Measurements from ENCODE around the gene FOLR1.
"Not testable (repeated sequence)": the region's sequence is repeated elsewhere in the genome, so short reads cannot be mapped to it uniquely, and the experiment has no call there.

Gene FOLR1

GRCh38 chr11:72191961-72192381 is at the start of gene FOLR1:
Gene FOLR1 (plus strand): TSS chr11:72192140. CDS start chr11:72192174, 34 bp downstream.
- no peak for DNase-seq (ENCODE audit: low read depth in 2 of 2)

GRCh38 chr11:72142543-72142942 is 49.4 kb upstream of the FOLR1 start:
- not testable (repeated sequence) for DNase-seq (ENCODE audit: low read depth in 2 of 2)

DNA sequence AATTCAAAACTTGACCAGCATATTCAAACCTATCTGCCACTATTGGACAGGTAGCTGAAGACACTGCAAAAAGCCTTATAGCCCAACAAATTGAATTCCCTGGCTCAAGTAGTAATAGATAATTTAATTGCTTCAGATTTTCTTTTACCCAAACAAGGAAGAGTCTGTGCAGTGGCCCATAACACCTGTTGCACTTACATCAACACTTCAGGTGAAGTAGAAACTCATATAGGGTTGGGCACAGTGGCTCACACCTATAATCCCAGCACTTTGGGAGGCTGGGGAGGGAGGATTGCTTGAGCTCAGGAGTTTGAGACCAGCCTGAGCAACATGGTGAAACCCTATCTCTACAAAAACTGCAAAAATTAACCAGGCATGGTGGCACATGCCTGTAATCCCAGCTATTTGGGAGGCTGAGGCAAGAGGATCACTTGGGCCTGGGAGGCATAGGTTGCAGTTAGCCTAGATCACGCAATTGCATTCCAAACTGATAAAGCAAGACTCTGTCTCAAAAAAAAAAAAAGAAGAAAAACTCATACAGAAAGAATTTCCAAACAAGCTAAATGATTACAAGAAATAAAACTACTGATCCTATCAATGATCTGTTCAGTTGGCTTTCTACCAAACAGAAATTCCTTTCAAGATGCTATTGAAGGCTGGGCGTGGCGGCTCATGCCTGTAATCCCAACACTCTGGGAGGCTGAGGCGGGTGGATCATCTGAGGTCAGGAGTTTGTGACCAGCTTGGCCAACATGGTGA is 47.0 kb upstream of the FOLR1 start:
- DNase-seq (ENCODE audit: low read depth in 2 of 2), result no peak

- no peak for DNase-seq (ENCODE audit: low read depth in 2 of 2)
These were observed 45.3 kb upstream of the FOLR1 start for GRCh38 chr11:72146625-72147024.

- DNase-seq (ENCODE audit: low read depth in 2 of 2), result no peak
These were observed 41.1 kb upstream of the FOLR1 start for GRCh38 chr11:72150882-72151281.

- not testable (repeated sequence) for DNase-seq (ENCODE audit: low read depth in 2 of 2)
These were observed 38.1 kb upstream of the FOLR1 start for GRCh38 chr11:72153874-72154273.

DNA sequence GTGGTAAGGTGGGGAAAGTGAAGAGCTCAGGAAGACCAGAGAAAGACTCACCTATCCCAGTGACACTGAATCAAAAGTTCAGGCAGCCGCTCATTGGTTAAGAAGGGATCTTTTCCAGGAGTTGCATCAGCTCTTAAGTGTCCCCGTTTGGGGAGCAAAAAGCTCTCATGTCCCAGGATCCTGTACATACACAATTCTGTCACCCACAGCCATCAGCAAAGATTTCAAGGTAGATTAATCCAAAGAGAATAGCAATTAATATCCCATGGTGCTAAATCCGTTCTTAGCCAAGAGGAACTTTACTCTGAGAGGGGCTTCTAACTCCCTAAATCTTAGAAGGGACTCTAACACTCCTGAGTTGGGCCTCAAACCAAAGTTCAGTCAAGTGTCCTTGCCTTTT is 37.1 kb upstream of the FOLR1 start:
- no peak for DNase-seq (ENCODE audit: low read depth in 2 of 2)

DNA sequence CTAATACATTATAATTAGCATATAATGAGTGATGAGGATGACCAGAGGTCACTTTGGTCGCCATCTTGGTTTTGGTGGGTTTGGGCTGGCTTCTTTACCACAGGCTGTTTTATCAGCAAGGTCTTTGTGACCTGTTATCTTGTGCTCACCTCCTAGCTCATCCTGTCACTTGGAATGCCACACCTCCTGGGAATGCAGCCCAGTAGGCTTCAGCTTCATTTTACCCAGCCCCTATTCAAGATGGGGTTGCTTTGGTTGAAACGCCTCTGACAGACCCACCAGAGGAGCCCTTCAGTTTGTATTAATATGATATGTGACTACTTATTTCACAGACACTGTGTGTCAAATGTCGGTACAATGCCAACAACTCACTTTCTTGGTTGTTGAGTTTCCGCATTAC is 36.2 kb upstream of the FOLR1 start:
- no peak for DNase-seq (ENCODE audit: low read depth in 2 of 2)

- no peak for DNase-seq (ENCODE audit: low read depth in 2 of 2)
These were observed 34.8 kb upstream of the FOLR1 start for GRCh38 chr11:72157131-72157530.

DNA sequence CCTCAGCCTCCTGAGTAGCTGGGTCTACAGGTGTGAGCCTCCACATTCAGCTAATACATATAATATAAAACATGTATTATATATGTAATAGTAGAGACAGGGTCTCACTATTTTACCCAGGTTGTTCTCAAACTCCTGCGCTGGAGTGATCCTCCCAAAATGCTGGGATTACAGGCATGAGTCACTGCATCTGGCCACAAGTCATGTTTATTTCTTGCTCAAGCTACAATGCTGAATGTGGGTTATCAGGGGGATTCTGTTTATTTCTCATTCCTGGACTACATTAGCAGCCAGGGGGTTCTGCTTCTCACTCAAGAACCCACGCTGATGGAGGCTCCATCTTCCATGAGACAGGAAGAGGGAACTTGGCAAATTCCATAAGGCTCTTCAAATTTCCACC is 31.6 kb upstream of the FOLR1 start:
- DNase-seq (ENCODE audit: low read depth in 2 of 2), result no peak

DNA sequence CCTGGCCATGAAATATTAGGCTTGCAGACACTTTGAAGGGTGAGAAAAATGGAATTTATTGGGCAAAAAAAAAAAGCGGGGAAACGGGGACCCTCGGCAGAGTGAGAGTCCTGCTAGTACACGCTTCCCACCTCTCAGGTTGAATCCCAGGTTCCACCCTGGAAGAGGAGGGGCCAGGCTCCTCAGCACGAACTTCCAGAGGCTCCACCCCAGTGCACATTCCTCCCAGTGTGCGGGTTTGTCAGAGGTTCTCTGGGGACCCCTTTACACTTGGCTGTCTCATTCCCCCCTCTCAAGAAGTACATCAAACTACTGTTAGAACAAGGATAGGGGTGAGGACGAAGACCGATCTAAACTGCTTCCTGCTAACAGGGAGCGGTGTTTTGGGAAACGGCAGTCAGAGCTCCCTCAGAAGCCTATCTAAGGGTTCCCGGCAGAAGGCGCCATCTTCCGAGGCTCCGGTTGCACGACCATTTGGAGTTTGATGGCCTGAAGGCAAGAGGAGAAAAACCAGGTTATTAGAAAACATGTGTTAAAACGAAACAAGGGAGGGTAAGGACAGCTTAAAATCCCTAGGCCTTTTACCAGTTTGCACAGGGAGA is 28.9 kb upstream of the FOLR1 start:
- no peak for DNase-seq (ENCODE audit: low read depth in 2 of 2)

- DNase-seq (ENCODE audit: low read depth in 2 of 2), result not testable (repeated sequence)
These were observed 27.8 kb upstream of the FOLR1 start for GRCh38 chr11:72164187-72164586.

DNA sequence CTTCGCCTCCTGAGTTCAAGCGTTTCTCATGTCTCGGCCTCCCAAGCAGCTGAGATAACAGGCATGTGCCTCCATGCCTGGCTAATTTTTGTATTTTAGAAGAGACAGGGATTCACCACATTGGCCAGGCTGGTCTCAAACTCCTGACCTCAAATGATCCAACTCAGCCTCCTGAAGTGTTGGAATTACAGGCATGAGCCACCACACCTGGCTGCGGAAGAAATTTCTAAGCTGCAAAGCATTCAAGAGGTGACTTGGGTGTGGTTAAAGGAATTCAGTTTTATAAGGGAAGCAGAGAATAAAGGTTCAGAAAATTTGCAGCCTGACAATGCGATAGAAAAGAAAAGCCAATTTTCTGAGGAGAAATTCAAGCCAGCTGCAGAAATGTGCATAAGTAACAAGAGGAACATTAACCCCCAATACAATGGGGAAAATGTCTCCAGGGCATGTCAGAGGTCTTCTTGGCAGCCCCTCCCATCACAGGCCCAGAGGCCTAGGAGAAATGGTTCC is 22.8 kb upstream of the FOLR1 start:
- not testable (repeated sequence) for DNase-seq (ENCODE audit: low read depth in 2 of 2)

DNA sequence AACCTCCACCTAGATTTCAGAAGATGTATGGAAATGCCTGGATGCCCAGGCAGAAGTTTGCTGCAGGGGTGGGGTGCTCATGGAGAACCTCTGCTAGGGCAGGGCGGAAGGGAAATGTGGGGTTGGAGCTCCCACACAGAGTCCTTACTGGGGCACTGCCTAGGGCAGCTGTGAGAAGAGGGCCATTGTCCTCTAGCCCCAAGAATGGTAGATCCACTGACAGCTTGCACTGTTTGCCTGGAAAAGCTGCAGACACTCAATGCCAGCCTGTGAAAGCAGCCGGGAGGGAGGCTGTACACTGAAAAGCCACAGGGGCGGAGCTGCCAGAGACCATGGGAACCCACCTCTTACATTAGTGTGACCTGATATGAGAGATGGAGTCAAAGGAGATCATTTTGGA is 22.2 kb upstream of the FOLR1 start:
- not testable (repeated sequence) for DNase-seq (ENCODE audit: low read depth in 2 of 2)

DNA sequence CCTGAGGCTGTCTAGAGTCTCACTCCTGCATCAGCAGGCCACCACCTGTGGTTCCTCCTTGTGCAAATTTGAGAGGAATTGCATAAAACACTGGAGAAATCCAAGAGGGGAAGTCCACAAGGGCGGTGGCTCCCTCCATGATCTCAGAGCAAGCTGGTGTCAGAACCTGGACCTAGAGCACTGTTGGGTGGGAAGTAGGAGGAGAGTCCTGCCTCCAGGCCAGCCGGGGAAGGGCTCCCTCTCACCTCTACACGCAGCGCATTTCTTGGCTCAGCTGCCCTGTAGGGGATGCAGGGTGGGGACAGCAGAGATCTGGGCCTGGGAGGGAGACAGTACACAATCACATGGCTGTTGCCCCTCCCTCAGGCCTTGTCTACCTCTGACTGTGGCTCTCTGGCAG is 19.9 kb upstream of the FOLR1 start:
- DNase-seq (ENCODE audit: low read depth in 2 of 2), result not testable (repeated sequence)

DNA sequence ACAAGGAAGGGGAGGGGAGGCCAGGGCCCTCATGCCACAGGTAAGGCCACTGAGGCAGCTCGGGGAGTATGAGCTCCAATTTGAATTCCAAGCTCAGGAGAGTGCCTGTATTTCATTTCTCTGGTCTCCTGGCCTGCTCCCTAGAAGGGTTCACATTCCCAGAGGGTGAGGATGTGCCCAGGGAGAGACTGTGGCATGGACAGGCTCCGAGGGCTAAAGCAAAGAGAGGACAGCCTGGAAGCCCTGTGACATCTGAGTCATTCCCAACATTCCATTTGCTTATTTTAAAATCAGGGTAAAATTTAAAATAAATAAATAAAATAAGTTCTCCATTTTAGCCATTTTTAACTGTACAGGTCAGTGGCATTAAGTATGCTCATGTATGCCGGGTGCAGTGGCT is 18.6 kb upstream of the FOLR1 start:
- DNase-seq (ENCODE audit: low read depth in 2 of 2), result no peak

- no peak for DNase-seq (ENCODE audit: low read depth in 2 of 2)
These were observed 17.5 kb upstream of the FOLR1 start for GRCh38 chr11:72174302-72175070.

GRCh38 chr11:72177656-72178055 is 14.3 kb upstream of the FOLR1 start:
- no peak for DNase-seq (ENCODE audit: low read depth in 2 of 2)

DNA sequence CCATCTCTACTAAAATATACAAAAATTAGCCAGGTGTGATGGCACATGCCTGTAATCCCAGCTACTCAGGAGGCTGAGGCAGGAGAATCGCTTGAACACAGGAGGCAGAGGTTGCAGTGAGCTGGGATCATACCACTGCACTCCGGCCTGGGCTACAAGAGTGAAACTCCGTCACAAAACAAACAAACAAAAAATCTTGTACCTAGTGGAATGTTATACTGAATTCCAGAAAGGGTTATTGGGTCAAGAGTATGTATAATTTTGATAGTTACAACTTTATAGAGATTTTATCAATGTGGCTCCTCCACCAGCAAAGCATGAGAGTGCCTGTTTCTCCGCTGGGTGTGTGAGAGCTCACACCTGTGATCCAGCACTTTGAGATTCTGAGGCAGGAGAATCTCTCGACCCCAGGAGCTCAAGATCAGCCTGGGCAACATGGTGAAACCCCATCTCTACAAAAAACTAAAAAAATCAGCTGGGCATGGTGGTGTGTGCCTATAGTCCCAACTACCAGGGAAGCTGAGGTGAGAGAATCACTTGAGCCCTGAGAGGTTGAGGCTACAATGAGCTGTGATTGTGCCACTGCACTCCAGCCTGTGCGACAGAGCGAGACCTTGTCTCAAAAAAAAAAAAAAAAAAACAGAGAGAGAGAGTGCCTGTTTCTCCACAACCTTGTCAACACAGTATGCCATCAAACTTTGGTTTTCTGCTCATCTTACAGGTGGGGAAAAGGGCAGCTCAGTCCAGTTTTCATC is 12.7 kb upstream of the FOLR1 start:
- DNase-seq (ENCODE audit: low read depth in 2 of 2), result no peak

- no peak for DNase-seq (ENCODE audit: low read depth in 2 of 2)
These were observed 12.0 kb upstream of the FOLR1 start for GRCh38 chr11:72179804-72180396.

DNA sequence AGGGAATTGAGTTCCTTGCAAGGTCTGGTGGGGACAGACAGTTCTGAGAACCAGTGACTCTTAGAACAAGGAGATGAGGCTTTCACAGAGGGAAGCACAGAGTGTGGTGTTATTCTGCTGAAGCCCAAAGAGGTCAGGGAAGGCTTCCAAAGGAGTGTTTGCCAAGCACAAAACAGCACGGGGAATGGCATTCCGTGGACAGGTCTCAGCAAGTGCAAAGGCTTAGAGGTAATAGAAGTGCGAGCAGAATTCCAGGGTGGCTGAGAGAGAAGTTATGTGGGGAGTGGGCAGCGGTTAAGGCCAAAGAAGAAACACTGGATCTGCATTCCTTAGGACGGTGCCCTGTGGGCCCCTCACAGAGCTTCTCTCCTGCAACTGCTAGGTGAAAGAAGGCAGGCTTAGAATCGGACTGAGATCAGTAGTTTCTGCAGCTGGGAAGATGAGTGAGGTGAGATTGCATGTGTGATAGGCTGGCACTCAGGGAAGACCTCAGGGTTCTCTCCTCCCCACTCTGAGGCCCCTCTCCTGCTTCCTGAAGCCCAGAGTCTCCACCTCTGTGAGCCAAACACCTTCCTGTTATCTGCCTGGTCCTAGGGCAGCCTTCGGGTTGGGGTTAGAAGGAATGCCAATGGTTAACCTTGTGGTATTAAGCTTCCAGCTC is 10.9 kb upstream of the FOLR1 start:
- DNase-seq (ENCODE audit: low read depth in 2 of 2), result not testable (repeated sequence)

Data from stimulated activated CD8-positive, alpha-beta memory T cell treated with anti-CD3 and anti-CD28 coated beads, Interleukin-7, amount 100 ng/mL, for 1 hour (primary cell).